CD4-positive, alpha-beta T cell (primary cell): ENCODE measurements around the gene DDIT4. TPM values are rescaled to one million over a fixed set of nuclear protein-coding genes. Genes with fewer than 3 reads are reported as not detected.
"Not testable (repeated sequence)": the region's sequence is repeated elsewhere in the genome, so short reads cannot be mapped to it uniquely, and the experiment has no call there.

Source experiments
- ATAC-seq: fragments of 200-7000 bp; cut with Tn5 transposase; one replicate; pipeline ENCODE4 v1.10.0; 2022; ENCODE audit warnings: mild to moderate bottlenecking; ENCODE audit not compliant: poor library complexity
- CTCF ChIA-PET: fragments of 350-600 bp; sonication (Branson Sonifier 250); formaldehyde crosslinking; loops from one replicate; lab custom pipeline; 2021; ENCODE audit warnings: antibody characterized with exemption, inconsistent platforms; lab: Charles Lee
- POLR2A ChIA-PET: fragments of 350-600 bp; sonication (Branson Sonifier 250); formaldehyde crosslinking; loops from one replicate; lab custom pipeline; 2021; ENCODE audit warnings: antibody characterized with exemption, inconsistent platforms; lab: Charles Lee
- DNase-seq, 14 experiments: peaks; one replicate each; pipeline ENCODE4 v3.0.0-alpha.2; 2013 to 2020; ENCODE audit warnings: mixed read lengths in 2 of 14
- H3K27ac ChIP-seq, 2 donors: one replicate each; pipeline versions ENCODE4 v1.5.1 to v1.7.0; 2013; ENCODE audit warnings: low read length in 2 of 2, low read depth in 1 of 2, mild to moderate bottlenecking in 1 of 2
- H3K27me3 ChIP-seq, 2 experiments: 1 replicate in 1 of 2; 2 replicates in 1 of 2; pipeline versions ENCODE4 v1.6.1 to v1.7.0; 2013; ENCODE audit warnings: low read length in 2 of 2, control low read depth in 1 of 2, mild to moderate bottlenecking in 1 of 2, moderate library complexity in 1 of 2; ENCODE audit not compliant: insufficient read depth in 2 of 2, control insufficient read depth in 1 of 2
- H3K36me3 ChIP-seq: one replicate; pipeline ENCODE4 v1.6.1; 2013; ENCODE audit warnings: low read length, control low read depth; ENCODE audit not compliant: insufficient read depth
- H3K4me1 ChIP-seq: one replicate; pipeline ENCODE4 v1.6.1; 2013; ENCODE audit warnings: low read length, control low read depth; ENCODE audit not compliant: insufficient read depth
- H3K4me3 ChIP-seq: one replicate; pipeline ENCODE4 v1.5.1; 2013; ENCODE audit warnings: mild to moderate bottlenecking, low read length, moderate library complexity
- H3K9me3 ChIP-seq, 2 experiments: 1 replicate in 1 of 2; 2 replicates in 1 of 2; pipeline versions ENCODE4 v1.6.1 to v1.7.0; 2013; ENCODE audit warnings: low read length in 2 of 2, mild to moderate bottlenecking in 2 of 2, control low read depth in 1 of 2, moderate library complexity in 1 of 2; ENCODE audit not compliant: control insufficient read depth in 1 of 2, insufficient read depth in 1 of 2
- H3K27ac Mint-ChIP-seq: one replicate; pipeline ENCODE4 v1.8.0; 2020; ENCODE audit warnings: mixed read lengths
- H3K27me3 Mint-ChIP-seq: one replicate; pipeline ENCODE4 v1.8.0; 2021; ENCODE audit warnings: mixed read lengths
- H3K36me3 Mint-ChIP-seq: one replicate; pipeline ENCODE4 v1.8.0; 2021; ENCODE audit warnings: low read depth, mixed read lengths
- H3K4me1 Mint-ChIP-seq: one replicate; pipeline ENCODE4 v1.8.0; 2021; ENCODE audit warnings: low read depth, mixed read lengths
- H3K4me3 Mint-ChIP-seq: one replicate; pipeline ENCODE4 v1.8.0; 2020; ENCODE audit warnings: mild to moderate bottlenecking, mixed read lengths
- H3K9me3 Mint-ChIP-seq: one replicate; pipeline ENCODE4 v1.8.0; 2020; ENCODE audit warnings: mixed read lengths
- CTCF ChIP-seq: fragments of 200-600 bp; IDR thresholded peaks from one replicate; pipeline ENCODE4 v1.8.0; 2022; ENCODE audit warnings: antibody characterized with exemption, mild to moderate bottlenecking
- intact Hi-C, 2 experiments: fragments of 100-400 bp; cut with DNase I in 1 of 2; cut with micrococcal nuclease in 1 of 2; formaldehyde crosslinking; loops; one replicate each; pipeline versions ENCODE4 v1.15.1 to v1.9.0; 2023 to 2025; cut with DNase I, micrococcal nuclease
- total RNA-seq, 174 experiments: library from RNA in 2 of 174; stranded (reverse) in 2 of 174; gene quantifications; one replicate each; pipeline ENCODE4 v1.2.3 and lab custom pipeline; 2021 to 2026

DDIT4 gene
- total RNA-seq, 2 experiments from 2014 or later: 427 to 436 TPM

- Mint-ChIP-seq H3K4me1 (peaks cover 42% of the 10 kb centered on the region), H3K9me3 (no peaks in the 10 kb centered on the region), H3K4me3 (peak overlapping the region; percentile 47), H3K36me3 (peaks cover 30% of the 10 kb centered on the region), H3K27me3 (no peaks in the 10 kb centered on the region), H3K27ac (peak overlapping the region; percentile 89)
- Histone ChIP-seq H3K4me1 (peaks cover 43% of the 10 kb centered on the region), H3K27ac (no peak overlapping the region), H3K27me3 (no peaks in the 10 kb centered on the region), H3K36me3 (peaks cover 22% of the 10 kb centered on the region), H3K9me3 (no peaks in the 10 kb centered on the region), H3K4me3 (no peak overlapping the region)
- ATAC-seq (no peak), DNase-seq (no peak)
- no peak for TF ChIP-seq CTCF
- CTCF ChIA-PET: no interaction called here
- intact Hi-C loops: no loop called here
- POLR2A ChIA-PET: interaction anchor here (0.7 to 6.5 kb wide), 5 partner anchors 18 to 56 kb away, joined by 3 to 96 read pairs (median 4); no protein-coding TSS in a partner anchor
Observed at GRCh38 chr10:72278668-72279393, 5.1 kb downstream of the DDIT4 start.

- Mint-ChIP-seq H3K4me3 (peak overlapping the region; percentile 11), H3K27ac (peak overlapping the region; percentile 9), H3K4me1 (peaks cover 46% of the 10 kb centered on the region), H3K36me3 (peaks cover 25% of the 10 kb centered on the region)
- H3K4me3 ChIP-seq, DNase-seq, H3K9me3 Mint-ChIP-seq, intact Hi-C loops, ATAC-seq, H3K27me3 ChIP-seq, H3K9me3 ChIP-seq, H3K27ac ChIP-seq, H3K27me3 Mint-ChIP-seq: not testable (repeated sequence)
- Histone ChIP-seq H3K36me3 (peaks cover 22% of the 10 kb centered on the region), H3K4me1 (peaks cover 41% of the 10 kb centered on the region)
- CTCF ChIA-PET: interaction anchor here (1.7 kb wide), 1 partner anchor 41 kb away, joined by 4 read pairs; no protein-coding TSS in a partner anchor
- POLR2A ChIA-PET: interaction anchor here (0.8 to 1.9 kb wide), 5 partner anchors 18 to 52 kb away, joined by 3 to 8 read pairs (median 4); no protein-coding TSS in a partner anchor
Observed at GRCh38 chr10:72279587-72279986, 5.9 kb downstream of the DDIT4 start.

- H3K9me3 ChIP-seq: no peaks in the 10 kb centered on the region
- no peaks in the 10 kb centered on the region for H3K27me3 ChIP-seq
- no peak for TF ChIP-seq CTCF
- no peak overlapping the region for H3K4me3 ChIP-seq
- H3K9me3 Mint-ChIP-seq: no peaks in the 10 kb centered on the region
- H3K27ac Mint-ChIP-seq: no peak overlapping the region
- no peaks in the 10 kb centered on the region for H3K36me3 ChIP-seq
- intact Hi-C loops: no loop called here
- ChIA-PET CTCF (interaction anchor here (1.4 to 1.8 kb wide), 2 partner anchors 8 kb away, joined by 3 to 7 read pairs; no protein-coding TSS in a partner anchor), POLR2A (interaction anchor here (1.4 to 3.3 kb wide), 4 partner anchors 9 to 43 kb away, joined by 3 to 15 read pairs (median 8); partner anchors contain the start of gene DDIT4)
- no peak overlapping the region for H3K27ac ChIP-seq
- DNase-seq (no peak), ATAC-seq (no peak)
- H3K4me1 Mint-ChIP-seq: peaks cover 48% of the 10 kb centered on the region
- H3K4me3 Mint-ChIP-seq: no peak overlapping the region
- H3K36me3 Mint-ChIP-seq: no peaks in the 10 kb centered on the region
- no peaks in the 10 kb centered on the region for H3K27me3 Mint-ChIP-seq
- H3K4me1 ChIP-seq: peaks cover 35% of the 10 kb centered on the region
Observed at GRCh38 chr10:72283131-72283530, 9.4 kb downstream of the DDIT4 start.
